OCI-LY3 (cell line): ENCODE results near the gene CPXM1.

Experiments used
- H2AFZ ChIP-seq: fragments of 200-600, 300-600 bp; shearing (Covaris generic); 2 replicates; pipeline ENCODE4 v1.6.0; 2014; ENCODE audit warnings: antibody characterized with exemption, low read depth, low read length
- H3K27ac ChIP-seq: fragments of 200-600, 300-600 bp; sonication (generic); 2 replicates; pipeline ENCODE4 v1.5.1; 2014; ENCODE audit warnings: mild to moderate bottlenecking, low read length, moderate library complexity, mixed read lengths
- H3K27me3 ChIP-seq: fragments of 200-600, 300-600 bp; sonication (generic); 2 replicates; pipeline ENCODE4 v1.6.1; 2014; ENCODE audit warnings: low read depth, low read length, mixed read lengths
- H3K36me3 ChIP-seq: fragments of 200-600, 300-600 bp; sonication (generic); replicated peaks from 2 replicates; pipeline ENCODE3; 2014; ENCODE audit warnings: low read depth, low read length, mixed read lengths
- H3K4me1 ChIP-seq: fragments of 300-600, 200-600 bp; sonication (generic); 2 replicates; pipeline ENCODE4 v1.6.1; 2014; ENCODE audit warnings: low read length, mixed read lengths
- H3K4me2 ChIP-seq: fragments of 200-600, 300-600 bp; sonication (generic); 2 replicates; pipeline ENCODE4 v1.6.1; 2014; ENCODE audit warnings: low read length, mixed read lengths
- H3K4me3 ChIP-seq: fragments of 300-600, 200-600 bp; sonication (generic); 2 replicates; pipeline ENCODE4 v1.5.1; 2014; ENCODE audit warnings: antibody characterized with exemption, mild to moderate bottlenecking, low read length, moderate library complexity
- H3K79me2 ChIP-seq: fragments of 300-600, 200-600 bp; shearing (Covaris generic); 2 replicates; pipeline ENCODE4 v1.6.1; 2014; ENCODE audit warnings: mild to moderate bottlenecking, low read length, mixed read lengths
- H3K9ac ChIP-seq: fragments of 300-600, 200-600 bp; shearing (Covaris generic); 2 replicates; pipeline ENCODE4 v1.6.0; 2014; ENCODE audit warnings: mild to moderate bottlenecking, low read length, moderate library complexity
- H3K9me3 ChIP-seq: fragments of 200-600, 300-600 bp; shearing (Covaris generic); 2 replicates; pipeline ENCODE4 v1.6.1; 2014; ENCODE audit warnings: low read length, mixed read lengths; ENCODE audit not compliant: insufficient read depth
- H4K20me1 ChIP-seq: fragments of 200-600, 300-600 bp; sonication (generic); 2 replicates; pipeline ENCODE4 v1.6.1; 2016; ENCODE audit warnings: low read length, mixed read lengths; ENCODE audit not compliant: insufficient read depth
- EZH2phosphoT487 ChIP-seq: fragments of 200-600 bp; shearing (Covaris generic); IDR thresholded peaks from 2 replicates; pipeline ENCODE4 v1.6.1; 2018; ENCODE audit warnings: antibody characterized with exemption, mixed run types, low read depth
- TF ChIP-seq, protein P1 (sequence below): fragments of 200-600, 300-600 bp; sonication (generic); IDR thresholded peaks from 2 replicates; pipeline ENCODE4 v1.5.1; 2014; ENCODE audit warnings: antibody characterized with exemption, low read length, low read depth

CPXM1 gene

DNA sequence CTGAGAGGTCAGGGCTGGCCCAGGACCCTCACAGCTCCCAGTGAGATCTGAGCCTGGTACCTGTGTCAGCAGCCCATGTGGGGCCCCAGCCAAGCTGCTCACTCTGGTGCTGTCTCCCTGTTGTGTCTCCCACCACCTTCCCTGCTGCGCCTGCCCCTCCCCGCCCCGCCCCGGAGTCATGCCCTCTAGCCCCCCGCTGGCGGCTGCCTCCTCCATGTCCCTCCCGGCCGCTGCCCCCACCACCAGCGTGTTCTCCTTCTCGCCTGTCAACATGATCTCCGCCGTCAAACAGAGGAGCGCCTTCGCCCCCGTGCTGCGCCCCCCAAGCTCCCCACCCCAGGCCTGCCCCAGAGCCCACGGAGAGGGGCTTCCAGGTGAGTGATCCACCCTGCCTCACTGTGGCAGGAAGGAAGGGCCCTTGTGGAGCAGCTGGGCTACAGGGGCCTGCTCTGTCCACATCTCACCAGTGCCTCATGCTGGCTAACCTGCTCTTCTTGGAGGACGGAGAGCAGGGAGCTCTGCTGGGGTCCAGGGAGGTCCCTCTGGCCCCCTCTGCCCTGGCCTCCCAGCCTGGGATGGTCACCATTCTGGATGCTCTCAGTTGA is 44.9 kb downstream of the CPXM1 start:
- Histone ChIP-seq H3K27ac (no peak overlapping the region), H3K36me3 (no peaks in the 10 kb centered on the region), H3K4me1 (peaks cover 15% of the 10 kb centered on the region), H3K79me2 (no peaks in the 10 kb centered on the region), H3K27me3 (peaks cover 47% of the 10 kb centered on the region), H4K20me1 (no peaks in the 10 kb centered on the region), H3K4me2 (no peak overlapping the region), H2AFZ (no peak overlapping the region), H3K4me3 (no peak overlapping the region), H3K9me3 (no peaks in the 10 kb centered on the region), H3K9ac (no peak overlapping the region)
- TF ChIP-seq, protein P1, sequence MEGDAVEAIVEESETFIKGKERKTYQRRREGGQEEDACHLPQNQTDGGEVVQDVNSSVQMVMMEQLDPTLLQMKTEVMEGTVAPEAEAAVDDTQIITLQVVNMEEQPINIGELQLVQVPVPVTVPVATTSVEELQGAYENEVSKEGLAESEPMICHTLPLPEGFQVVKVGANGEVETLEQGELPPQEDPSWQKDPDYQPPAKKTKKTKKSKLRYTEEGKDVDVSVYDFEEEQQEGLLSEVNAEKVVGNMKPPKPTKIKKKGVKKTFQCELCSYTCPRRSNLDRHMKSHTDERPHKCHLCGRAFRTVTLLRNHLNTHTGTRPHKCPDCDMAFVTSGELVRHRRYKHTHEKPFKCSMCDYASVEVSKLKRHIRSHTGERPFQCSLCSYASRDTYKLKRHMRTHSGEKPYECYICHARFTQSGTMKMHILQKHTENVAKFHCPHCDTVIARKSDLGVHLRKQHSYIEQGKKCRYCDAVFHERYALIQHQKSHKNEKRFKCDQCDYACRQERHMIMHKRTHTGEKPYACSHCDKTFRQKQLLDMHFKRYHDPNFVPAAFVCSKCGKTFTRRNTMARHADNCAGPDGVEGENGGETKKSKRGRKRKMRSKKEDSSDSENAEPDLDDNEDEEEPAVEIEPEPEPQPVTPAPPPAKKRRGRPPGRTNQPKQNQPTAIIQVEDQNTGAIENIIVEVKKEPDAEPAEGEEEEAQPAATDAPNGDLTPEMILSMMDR, result no peak
- no peak for TF ChIP-seq EZH2phosphoT487

- no peak for TF ChIP-seq EZH2phosphoT487
- TF ChIP-seq, protein P1, result no peak
- no peak overlapping the region for H2AFZ ChIP-seq
- H3K9ac ChIP-seq, result no peak overlapping the region
- peaks cover 47% of the 10 kb centered on the region for H3K27me3 ChIP-seq
- no peaks in the 10 kb centered on the region for H4K20me1 ChIP-seq
- H3K4me1 ChIP-seq, result peaks cover 15% of the 10 kb centered on the region
- no peak overlapping the region for H3K4me2 ChIP-seq
- H3K9me3 ChIP-seq, result no peaks in the 10 kb centered on the region
- H3K4me3 ChIP-seq, result no peak overlapping the region
- H3K79me2 ChIP-seq, result no peaks in the 10 kb centered on the region
- H3K27ac ChIP-seq, result no peak overlapping the region
- no peaks in the 10 kb centered on the region for H3K36me3 ChIP-seq
Observed at GRCh38 chr20:2754424-2754823, 46.0 kb downstream of the CPXM1 start.

GRCh38 chr20:2753461-2754040 is 46.9 kb downstream of the CPXM1 start:
- Histone ChIP-seq H4K20me1 (no peaks in the 10 kb centered on the region), H3K36me3 (no peaks in the 10 kb centered on the region), H3K4me1 (peaks cover 24% of the 10 kb centered on the region), H3K4me3 (no peak overlapping the region), H3K4me2 (peak overlapping the region; percentile 57), H3K79me2 (no peaks in the 10 kb centered on the region), H3K9ac (no peak overlapping the region), H3K9me3 (no peaks in the 10 kb centered on the region), H3K27me3 (peaks cover 47% of the 10 kb centered on the region), H3K27ac (no peak overlapping the region), H2AFZ (no peak overlapping the region)
- TF ChIP-seq, protein P1, result no peak
- TF ChIP-seq EZH2phosphoT487, result no peak

- H3K27me3 ChIP-seq, result peaks cover 48% of the 10 kb centered on the region
- TF ChIP-seq EZH2phosphoT487, result no peak
- TF ChIP-seq, protein P1, result peak; percentile 90
- no peaks in the 10 kb centered on the region for H3K79me2 ChIP-seq
- H2AFZ ChIP-seq, result no peak overlapping the region
- H3K9me3 ChIP-seq, result no peaks in the 10 kb centered on the region
- peak overlapping the region; percentile 57 for H3K4me2 ChIP-seq
- peak overlapping the region; percentile 57 for H3K4me3 ChIP-seq
- no peak overlapping the region for H3K9ac ChIP-seq
- no peak overlapping the region for H3K27ac ChIP-seq
- peaks cover 29% of the 10 kb centered on the region for H3K4me1 ChIP-seq
- no peaks in the 10 kb centered on the region for H3K36me3 ChIP-seq
- no peaks in the 10 kb centered on the region for H4K20me1 ChIP-seq
Observed at GRCh38 chr20:2752567-2753460, 47.6 kb downstream of the CPXM1 start.
